ENCODE measurements around the gene GNAO1.
"Not testable (repeated sequence)": the region's sequence is repeated elsewhere in the genome, so short reads cannot be mapped to it uniquely, and the experiment has no call there.

The GNAO1 gene

DNA sequence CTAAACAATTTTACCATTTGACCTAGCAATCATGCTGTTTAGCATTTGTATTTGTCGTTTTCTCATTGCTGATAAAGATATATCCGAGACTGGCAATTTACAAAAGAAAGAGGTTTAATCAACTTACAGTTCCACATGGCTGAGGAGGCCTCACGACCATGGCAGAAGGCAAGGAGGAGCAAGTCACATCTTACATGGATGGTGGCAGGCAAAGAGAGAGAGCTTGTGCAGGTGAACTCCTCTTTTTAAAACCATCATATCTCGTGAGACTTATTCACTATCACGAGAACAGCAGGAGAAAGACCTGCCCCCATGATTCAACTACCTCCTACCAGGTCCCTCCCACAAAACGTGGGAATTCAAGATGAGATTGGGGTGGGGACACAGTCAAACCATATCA is 187.8 kb downstream of the GNAO1 start:
- H3K4me3 ChIP-seq (ENCODE audit: low read depth in 1 of 2, low read length in 2 of 2); H3K27ac ChIP-seq (ENCODE audit: low read depth, low read length); H3K27me3 ChIP-seq (ENCODE audit: control insufficient read depth in 1 of 2, insufficient read depth in 2 of 2, low read length in 2 of 2); H3K9ac ChIP-seq (ENCODE audit: low read length); H3K4me1 ChIP-seq (ENCODE audit: insufficient read depth, low read length); H3K9me3 ChIP-seq (ENCODE audit: low read length): not testable (repeated sequence)
- peaks cover 41% of the 10 kb centered on the region for H3K36me3 ChIP-seq (ENCODE audit: insufficient read depth, low read length)

DNA sequence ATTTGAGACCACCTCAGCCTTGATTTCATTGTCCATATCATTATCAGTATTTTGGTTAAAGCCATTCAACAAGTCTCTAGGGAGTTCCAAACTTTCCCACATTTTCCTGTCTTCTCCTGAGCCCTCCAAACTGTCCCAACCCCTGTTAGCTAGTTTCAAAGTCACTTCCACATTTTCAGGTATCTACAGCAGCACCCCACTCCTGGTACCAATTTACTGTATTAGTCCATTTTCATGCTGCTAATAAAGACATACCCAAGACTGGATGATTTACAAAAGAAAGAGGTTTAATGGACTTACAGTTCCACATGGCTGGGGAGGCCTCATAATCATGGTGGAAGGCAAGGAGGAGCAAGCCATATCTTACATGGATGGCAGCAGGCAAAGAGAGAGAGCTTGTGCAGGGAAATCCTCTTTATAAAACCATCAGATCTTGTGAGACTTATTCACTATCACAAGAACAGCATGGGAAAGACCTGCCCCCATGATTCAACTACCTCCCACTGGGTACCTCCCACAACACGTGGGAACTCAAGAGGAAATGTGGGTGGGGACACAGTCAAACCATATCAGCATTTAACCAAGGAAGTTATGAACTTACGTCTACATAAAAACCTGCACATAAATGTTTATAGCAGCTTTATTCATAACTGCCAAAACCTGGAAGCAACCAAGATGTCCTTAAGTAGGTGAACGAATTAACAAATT is 189.6 kb downstream of the GNAO1 start:
- H3K27ac ChIP-seq (ENCODE audit: low read depth, low read length); H3K9ac ChIP-seq (ENCODE audit: low read length); H3K4me1 ChIP-seq (ENCODE audit: insufficient read depth, low read length); H3K4me3 ChIP-seq (ENCODE audit: low read depth in 1 of 2, low read length in 2 of 2); H3K27me3 ChIP-seq (ENCODE audit: control insufficient read depth in 1 of 2, insufficient read depth in 2 of 2, low read length in 2 of 2); H3K9me3 ChIP-seq (ENCODE audit: low read length): not testable (repeated sequence)
- H3K36me3 ChIP-seq (ENCODE audit: insufficient read depth, low read length): peaks cover 59% of the 10 kb centered on the region

DNA sequence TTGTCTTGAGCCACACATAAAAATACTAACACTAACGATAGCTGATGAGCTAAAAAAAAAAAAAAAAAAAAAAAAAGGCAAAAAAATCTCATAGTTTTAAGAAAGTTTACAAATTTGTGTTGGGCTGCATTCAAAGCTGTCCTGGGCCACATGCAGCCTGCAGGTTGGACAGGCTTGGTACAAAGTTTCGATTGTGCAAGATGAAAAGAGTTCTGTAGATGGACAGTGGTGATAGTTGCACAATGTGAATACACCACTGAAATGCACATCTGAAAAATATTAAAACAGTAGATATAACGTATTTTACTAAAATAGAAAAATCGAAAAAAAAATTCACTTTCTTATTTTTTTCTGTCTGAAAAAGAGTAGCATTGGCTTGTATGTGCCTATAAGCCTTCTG is 191.2 kb downstream of the GNAO1 start:
- Histone ChIP-seq H3K9me3 (ENCODE audit: low read length) (no peaks in the 10 kb centered on the region), H3K4me3 (ENCODE audit: low read depth in 1 of 2, low read length in 2 of 2) (no peak overlapping the region), H3K27me3 (ENCODE audit: control insufficient read depth in 1 of 2, insufficient read depth in 2 of 2, low read length in 2 of 2) (no peaks in the 10 kb centered on the region), H3K4me1 (ENCODE audit: insufficient read depth, low read length) (no peaks in the 10 kb centered on the region), H3K36me3 (ENCODE audit: insufficient read depth, low read length) (peaks cover 66% of the 10 kb centered on the region), H3K27ac (ENCODE audit: low read depth, low read length) (no peak overlapping the region), H3K9ac (ENCODE audit: low read length) (no peak overlapping the region)

DNA sequence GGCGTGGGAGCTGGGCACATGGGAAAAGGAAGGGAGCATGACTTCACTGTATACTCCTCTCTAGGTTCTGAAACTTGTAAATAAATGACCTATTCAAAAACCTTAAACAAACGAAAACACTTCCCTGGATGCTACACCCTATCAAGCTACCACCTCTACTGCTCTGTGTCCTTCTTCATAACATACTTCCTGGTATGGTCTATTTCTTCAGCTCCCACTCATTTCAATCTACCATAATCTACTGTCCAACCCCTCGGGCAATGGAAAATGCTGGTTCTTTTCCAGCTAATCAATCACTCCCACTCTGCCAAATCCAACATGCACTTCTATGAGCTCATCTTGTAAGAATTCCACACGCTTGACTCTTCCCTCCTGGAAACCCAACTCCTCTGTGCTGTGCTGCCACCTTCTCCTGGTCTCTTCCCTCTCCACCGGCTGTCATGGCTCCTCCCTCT is 191.6 kb downstream of the GNAO1 start:
- H3K27ac ChIP-seq (ENCODE audit: low read depth, low read length): no peak overlapping the region
- no peaks in the 10 kb centered on the region for H3K9me3 ChIP-seq (ENCODE audit: low read length)
- peaks cover 69% of the 10 kb centered on the region for H3K36me3 ChIP-seq (ENCODE audit: insufficient read depth, low read length)
- H3K9ac ChIP-seq (ENCODE audit: low read length): no peak overlapping the region
- H3K4me3 ChIP-seq (ENCODE audit: low read depth in 1 of 2, low read length in 2 of 2): no peak overlapping the region
- H3K27me3 ChIP-seq (ENCODE audit: control insufficient read depth in 1 of 2, insufficient read depth in 2 of 2, low read length in 2 of 2): no peaks in the 10 kb centered on the region
- no peaks in the 10 kb centered on the region for H3K4me1 ChIP-seq (ENCODE audit: insufficient read depth, low read length)

DNA sequence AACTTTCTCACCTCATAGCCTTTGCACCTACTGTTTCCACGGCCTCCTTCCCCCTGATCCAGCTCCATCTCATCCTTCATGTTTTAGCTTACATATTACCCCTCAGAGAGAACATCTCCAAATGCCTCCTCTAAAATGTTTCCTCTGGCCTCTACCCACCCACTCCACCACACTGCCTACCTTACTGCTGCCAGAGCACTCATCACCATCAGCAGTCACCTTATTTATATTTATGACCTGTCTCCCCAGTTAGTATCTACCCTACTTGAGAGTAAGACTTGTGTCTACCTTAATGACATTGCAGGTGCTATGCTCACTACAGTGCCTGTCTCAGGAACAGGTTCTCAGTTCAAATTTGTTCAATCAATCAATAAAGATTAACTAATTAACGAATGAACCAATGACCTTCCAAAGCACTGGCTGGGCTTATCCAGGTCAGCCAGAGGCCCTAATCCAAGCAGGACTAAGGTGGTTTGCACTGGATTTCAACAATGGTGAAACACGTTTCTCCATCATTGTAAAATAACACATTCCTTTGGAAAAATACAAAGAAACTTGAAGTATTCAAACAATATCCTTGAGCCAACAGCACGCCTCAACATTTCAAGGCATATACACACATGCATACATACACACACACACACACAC is 192.9 kb downstream of the GNAO1 start:
- H3K4me1 ChIP-seq (ENCODE audit: insufficient read depth, low read length): no peaks in the 10 kb centered on the region
- peaks cover 77% of the 10 kb centered on the region for H3K36me3 ChIP-seq (ENCODE audit: insufficient read depth, low read length)
- no peak overlapping the region for H3K4me3 ChIP-seq (ENCODE audit: low read depth in 1 of 2, low read length in 2 of 2)
- H3K9me3 ChIP-seq (ENCODE audit: low read length): no peaks in the 10 kb centered on the region
- H3K27me3 ChIP-seq (ENCODE audit: control insufficient read depth in 1 of 2, insufficient read depth in 2 of 2, low read length in 2 of 2): no peaks in the 10 kb centered on the region
- H3K9ac ChIP-seq (ENCODE audit: low read length): no peak overlapping the region
- H3K27ac ChIP-seq (ENCODE audit: low read depth, low read length): no peak overlapping the region

DNA sequence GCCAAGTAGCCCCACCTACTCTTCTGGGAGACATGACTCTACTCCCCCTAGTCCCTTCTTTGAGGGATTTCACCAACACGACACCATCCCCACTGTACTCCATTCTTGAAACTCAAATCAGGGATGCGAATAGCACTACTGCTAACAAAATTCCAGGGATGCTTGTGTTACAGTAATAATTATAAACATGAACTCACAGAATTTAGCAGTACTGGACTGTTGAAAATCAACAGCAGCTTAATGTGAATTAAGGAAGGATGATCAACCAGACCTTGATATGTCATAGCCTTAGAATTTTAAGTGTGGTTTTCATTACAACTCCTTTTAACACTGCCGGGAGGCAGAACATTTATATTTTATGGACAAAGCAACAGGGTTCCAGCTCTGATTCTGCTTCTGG is 196.1 kb downstream of the GNAO1 start:
- Histone ChIP-seq H3K9me3 (ENCODE audit: low read length) (no peaks in the 10 kb centered on the region), H3K36me3 (ENCODE audit: insufficient read depth, low read length) (peaks cover 61% of the 10 kb centered on the region)

DNA sequence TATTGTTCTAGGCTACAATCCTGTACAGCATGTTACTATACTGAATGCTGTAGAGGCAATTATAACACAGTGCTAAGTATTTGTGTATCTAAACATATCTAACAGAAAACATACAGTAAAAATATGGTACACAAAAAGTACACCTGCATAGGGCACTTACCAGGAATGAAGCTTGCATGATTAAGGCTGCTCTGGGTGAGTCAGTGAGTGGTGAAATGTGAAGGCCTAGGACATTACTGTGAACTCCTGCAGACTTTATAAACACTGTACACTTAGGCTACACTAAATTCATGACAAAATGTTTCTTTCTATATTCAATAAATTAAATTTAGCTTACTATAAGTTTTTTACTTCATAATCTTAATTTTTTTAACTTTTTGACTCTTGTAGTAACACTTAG is 196.9 kb downstream of the GNAO1 start:
- H3K27me3 ChIP-seq (ENCODE audit: control insufficient read depth in 1 of 2, insufficient read depth in 2 of 2, low read length in 2 of 2): no peaks in the 10 kb centered on the region
- H3K27ac ChIP-seq (ENCODE audit: low read depth, low read length): no peak overlapping the region
- no peaks in the 10 kb centered on the region for H3K4me1 ChIP-seq (ENCODE audit: insufficient read depth, low read length)
- H3K36me3 ChIP-seq (ENCODE audit: insufficient read depth, low read length): peaks cover 54% of the 10 kb centered on the region
- no peak overlapping the region for H3K9ac ChIP-seq (ENCODE audit: low read length)
- no peak overlapping the region for H3K4me3 ChIP-seq (ENCODE audit: low read depth in 1 of 2, low read length in 2 of 2)
- H3K9me3 ChIP-seq (ENCODE audit: low read length): no peaks in the 10 kb centered on the region

More for the DNA sequence above, 196.1 kb downstream of the GNAO1 start:
- Histone ChIP-seq H3K4me1 (ENCODE audit: insufficient read depth, low read length) (no peaks in the 10 kb centered on the region), H3K4me3 (ENCODE audit: low read depth in 1 of 2, low read length in 2 of 2) (no peak overlapping the region), H3K27ac (ENCODE audit: low read depth, low read length) (no peak overlapping the region), H3K27me3 (ENCODE audit: control insufficient read depth in 1 of 2, insufficient read depth in 2 of 2, low read length in 2 of 2) (no peaks in the 10 kb centered on the region), H3K9ac (ENCODE audit: low read length) (no peak overlapping the region)

DNA sequence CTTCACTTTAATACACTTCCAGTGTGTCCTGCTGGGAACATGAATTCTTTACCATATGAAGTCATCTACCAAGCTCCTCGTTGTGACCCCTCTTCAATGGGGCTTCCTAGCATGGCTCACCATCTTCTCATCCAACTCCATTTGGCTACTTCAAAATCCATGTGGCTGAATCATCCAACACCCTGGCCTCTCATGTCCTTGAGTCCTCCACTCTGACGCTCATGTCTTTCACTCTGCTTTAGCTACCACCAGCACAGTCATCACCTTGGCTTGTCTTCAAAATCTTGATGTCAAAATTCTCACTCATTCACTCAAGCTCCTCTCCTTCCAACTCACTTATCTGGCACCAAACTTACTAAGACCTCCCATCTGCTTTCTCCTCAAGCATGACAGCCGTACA is 198.3 kb downstream of the GNAO1 start:
- Histone ChIP-seq H3K27ac (ENCODE audit: low read depth, low read length) (no peak overlapping the region), H3K4me3 (ENCODE audit: low read depth in 1 of 2, low read length in 2 of 2) (no peak overlapping the region), H3K9me3 (ENCODE audit: low read length) (no peaks in the 10 kb centered on the region), H3K27me3 (ENCODE audit: control insufficient read depth in 1 of 2, insufficient read depth in 2 of 2, low read length in 2 of 2) (no peaks in the 10 kb centered on the region), H3K36me3 (ENCODE audit: insufficient read depth, low read length) (peaks cover 41% of the 10 kb centered on the region), H3K9ac (ENCODE audit: low read length) (no peak overlapping the region), H3K4me1 (ENCODE audit: insufficient read depth, low read length) (no peaks in the 10 kb centered on the region)

DNA sequence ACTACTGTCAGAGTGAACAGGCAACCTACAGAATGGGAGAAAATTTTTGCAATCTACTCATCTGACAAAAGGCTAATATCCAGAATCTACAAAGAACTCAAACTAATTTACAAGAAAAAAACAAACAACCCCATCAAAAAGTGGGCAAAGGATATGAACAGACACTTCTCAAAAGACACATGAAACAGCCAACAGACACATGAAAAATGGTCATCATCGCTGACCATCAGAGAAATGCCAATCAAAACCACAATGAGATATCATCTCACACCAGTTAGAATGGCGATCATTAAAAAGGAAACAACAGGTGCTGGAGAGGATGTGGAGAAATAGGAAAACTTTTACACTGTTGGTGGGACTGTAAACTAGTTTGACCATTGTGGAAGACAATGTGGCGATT is 205.4 kb downstream of the GNAO1 start:
- not testable (repeated sequence) for H3K27me3 ChIP-seq (ENCODE audit: control insufficient read depth in 1 of 2, insufficient read depth in 2 of 2, low read length in 2 of 2); H3K4me1 ChIP-seq (ENCODE audit: insufficient read depth, low read length)
- peaks cover 19% of the 10 kb centered on the region for H3K36me3 ChIP-seq (ENCODE audit: insufficient read depth, low read length)

DNA sequence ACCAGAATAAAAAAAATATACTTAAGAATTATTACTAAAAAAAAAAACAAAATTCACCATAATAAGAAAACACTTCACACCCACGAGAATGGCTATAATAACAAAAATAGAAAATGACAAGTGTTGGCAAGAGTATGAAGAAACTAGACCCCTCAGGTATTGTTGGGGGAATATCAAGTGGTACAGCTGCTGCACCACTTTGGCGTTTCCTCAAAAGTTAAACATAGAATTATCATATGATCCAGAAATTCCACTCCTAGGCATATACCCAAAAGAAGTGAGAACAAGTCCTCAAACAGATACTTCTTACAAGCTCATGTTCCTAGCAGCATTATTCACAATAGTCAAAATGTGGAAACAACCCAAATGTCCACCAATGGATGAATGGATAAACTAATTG is 207.8 kb downstream of the GNAO1 start:
- Histone ChIP-seq H3K9me3 (ENCODE audit: low read length) (no peaks in the 10 kb centered on the region), H3K27me3 (ENCODE audit: control insufficient read depth in 1 of 2, insufficient read depth in 2 of 2, low read length in 2 of 2) (no peaks in the 10 kb centered on the region), H3K4me1 (ENCODE audit: insufficient read depth, low read length) (no peaks in the 10 kb centered on the region), H3K27ac (ENCODE audit: low read depth, low read length) (no peak overlapping the region), H3K9ac (ENCODE audit: low read length) (no peak overlapping the region), H3K4me3 (ENCODE audit: low read depth in 1 of 2, low read length in 2 of 2) (no peak overlapping the region), H3K36me3 (ENCODE audit: insufficient read depth, low read length) (peaks cover 33% of the 10 kb centered on the region)

More for the DNA sequence above, 205.4 kb downstream of the GNAO1 start:
- not testable (repeated sequence) for H3K9me3 ChIP-seq (ENCODE audit: low read length); H3K27ac ChIP-seq (ENCODE audit: low read depth, low read length); H3K9ac ChIP-seq (ENCODE audit: low read length); H3K4me3 ChIP-seq (ENCODE audit: low read depth in 1 of 2, low read length in 2 of 2)

DNA sequence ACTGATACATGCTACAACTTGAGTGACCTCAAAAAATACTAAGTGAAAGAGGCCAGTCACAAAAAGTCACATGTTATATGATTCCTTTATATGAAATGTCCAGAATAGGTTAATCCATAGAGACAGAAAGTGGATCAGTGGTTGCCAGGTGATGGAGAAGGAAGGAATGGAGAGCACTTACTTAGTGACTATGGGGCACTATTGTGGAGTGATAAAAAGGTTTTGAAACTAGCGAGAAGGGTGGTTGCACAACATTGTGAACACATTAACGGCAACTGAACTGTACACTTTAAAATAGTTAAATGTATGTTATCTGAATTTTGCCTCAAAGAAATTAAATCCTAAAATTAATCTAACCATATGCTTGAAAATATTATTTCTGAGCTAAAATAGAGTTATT is 208.2 kb downstream of the GNAO1 start:
- Histone ChIP-seq H3K9me3 (ENCODE audit: low read length) (no peaks in the 10 kb centered on the region), H3K27me3 (ENCODE audit: control insufficient read depth in 1 of 2, insufficient read depth in 2 of 2, low read length in 2 of 2) (no peaks in the 10 kb centered on the region), H3K9ac (ENCODE audit: low read length) (no peak overlapping the region), H3K36me3 (ENCODE audit: insufficient read depth, low read length) (peaks cover 37% of the 10 kb centered on the region), H3K4me1 (ENCODE audit: insufficient read depth, low read length) (no peaks in the 10 kb centered on the region), H3K4me3 (ENCODE audit: low read depth in 1 of 2, low read length in 2 of 2) (no peak overlapping the region), H3K27ac (ENCODE audit: low read depth, low read length) (no peak overlapping the region)

DNA sequence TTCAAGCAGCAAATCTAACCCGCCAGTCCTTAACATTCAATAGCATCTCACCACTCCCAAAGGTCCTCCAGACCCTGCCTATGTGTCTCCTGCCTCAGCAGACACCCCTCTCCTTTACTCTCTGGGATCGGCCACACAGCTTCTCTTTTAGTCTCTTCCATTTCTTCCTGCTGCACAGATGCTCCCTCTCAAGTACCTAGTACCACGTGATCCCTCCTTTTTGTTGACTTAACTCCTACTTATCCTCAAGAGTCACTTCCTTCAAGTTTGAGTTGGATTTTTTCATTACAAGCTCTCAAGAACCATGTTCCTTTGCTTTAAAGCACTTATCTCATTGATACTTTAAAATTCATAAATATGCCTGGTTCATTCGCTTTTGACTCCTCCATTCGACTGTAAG is 209.2 kb downstream of the GNAO1 start:
- no peak overlapping the region for H3K9ac ChIP-seq (ENCODE audit: low read length)
- H3K36me3 ChIP-seq (ENCODE audit: insufficient read depth, low read length): peaks cover 42% of the 10 kb centered on the region
- no peaks in the 10 kb centered on the region for H3K9me3 ChIP-seq (ENCODE audit: low read length)
- no peaks in the 10 kb centered on the region for H3K4me1 ChIP-seq (ENCODE audit: insufficient read depth, low read length)
- H3K27ac ChIP-seq (ENCODE audit: low read depth, low read length): no peak overlapping the region
- H3K4me3 ChIP-seq (ENCODE audit: low read depth in 1 of 2, low read length in 2 of 2): no peak overlapping the region
- no peaks in the 10 kb centered on the region for H3K27me3 ChIP-seq (ENCODE audit: control insufficient read depth in 1 of 2, insufficient read depth in 2 of 2, low read length in 2 of 2)
